Activated naive CD4-positive, alpha-beta T cell treated with anti-CD3 and anti-CD28 coated beads for 36 hours (primary cell): Measurements from ENCODE around the gene DLG2. TPM values are rescaled to one million over a fixed set of nuclear protein-coding genes. Genes with fewer than 3 reads are reported as not detected.
"Not testable (repeated sequence)": the region's sequence is repeated elsewhere in the genome, so short reads cannot be mapped to it uniquely, and the experiment has no call there.

Source experiments
- CTCF ChIA-PET: fragments of 350-600 bp; sonication (Branson Sonifier 250); formaldehyde crosslinking; loops from one replicate; lab custom pipeline; 2021; ENCODE audit warnings: antibody characterized with exemption; lab: Charles Lee
- DNase-seq: peaks from one replicate; pipeline ENCODE4 v3.0.0-alpha.2; 2020
- H3K27ac Mint-ChIP-seq: one replicate; pipeline ENCODE4 v1.8.0; 2021; ENCODE audit warnings: mild to moderate bottlenecking, mixed read lengths
- H3K27me3 Mint-ChIP-seq: one replicate; pipeline ENCODE4 v1.8.0; 2021; ENCODE audit warnings: low read depth, mixed read lengths
- H3K36me3 Mint-ChIP-seq: one replicate; pipeline ENCODE4 v1.8.0; 2021; ENCODE audit warnings: low read depth, mixed read lengths
- H3K4me1 Mint-ChIP-seq: one replicate; pipeline ENCODE4 v1.8.0; 2021; ENCODE audit warnings: low read depth, mixed read lengths
- H3K4me3 Mint-ChIP-seq: one replicate; pipeline ENCODE4 v1.8.0; 2021; ENCODE audit warnings: mild to moderate bottlenecking, moderate library complexity, mixed read lengths
- H3K9me3 Mint-ChIP-seq: one replicate; pipeline ENCODE4 v1.8.0; 2021; ENCODE audit warnings: mixed read lengths
- intact Hi-C: fragments of 100-400 bp; cut with micrococcal nuclease; formaldehyde crosslinking; loops from one replicate; pipeline ENCODE4 v1.15.1; 2023
- total RNA-seq, 2 experiments: library from RNA; stranded (reverse); gene quantifications; one replicate each; pipeline ENCODE4 v1.2.3, GENCODE V29; 2021

DLG2 gene
- total RNA-seq, 2 experiments from 2014 or later: 3.3 to 4.6 TPM

GRCh38 chr11:83434812-83435211 is 2192.3 kb downstream of the DLG2 start:
- H3K9me3 Mint-ChIP-seq, H3K4me1 Mint-ChIP-seq, intact Hi-C loops, H3K36me3 Mint-ChIP-seq, H3K27ac Mint-ChIP-seq, H3K4me3 Mint-ChIP-seq, H3K27me3 Mint-ChIP-seq, DNase-seq, CTCF ChIA-PET: not testable (repeated sequence)

GRCh38 chr11:83427943-83428342 is 2199.2 kb downstream of the DLG2 start:
- H3K4me3 Mint-ChIP-seq: no peak overlapping the region
- H3K9me3 Mint-ChIP-seq: no peaks in the 10 kb centered on the region
- DNase-seq: no peak
- H3K4me1 Mint-ChIP-seq: no peaks in the 10 kb centered on the region
- intact Hi-C loops: no loop called here
- H3K36me3 Mint-ChIP-seq: no peaks in the 10 kb centered on the region
- H3K27me3 Mint-ChIP-seq: no peaks in the 10 kb centered on the region
- CTCF ChIA-PET: no interaction called here
- no peak overlapping the region for H3K27ac Mint-ChIP-seq

- intact Hi-C loops: no loop called here
- Mint-ChIP-seq H3K27ac (no peak overlapping the region), H3K4me1 (no peaks in the 10 kb centered on the region), H3K4me3 (no peak overlapping the region), H3K27me3 (no peaks in the 10 kb centered on the region), H3K36me3 (peaks cover 1% of the 10 kb centered on the region), H3K9me3 (peaks cover 3% of the 10 kb centered on the region)
- DNase-seq: no peak
- CTCF ChIA-PET: no interaction called here
Observed at GRCh38 chr11:83427501-83427900, 2199.6 kb downstream of the DLG2 start.

GRCh38 chr11:83425137-83425466 is 2202.0 kb downstream of the DLG2 start:
- Mint-ChIP-seq H3K36me3 (peaks cover 2% of the 10 kb centered on the region), H3K9me3 (peaks cover 9% of the 10 kb centered on the region), H3K4me1 (no peaks in the 10 kb centered on the region), H3K4me3 (no peak overlapping the region), H3K27me3 (no peaks in the 10 kb centered on the region), H3K27ac (no peak overlapping the region)
- CTCF ChIA-PET: no interaction called here
- intact Hi-C loops: no loop called here
- DNase-seq: no peak

- no peak for DNase-seq
- H3K36me3 Mint-ChIP-seq: peaks cover 2% of the 10 kb centered on the region
- H3K4me3 Mint-ChIP-seq: no peak overlapping the region
- peaks cover 10% of the 10 kb centered on the region for H3K9me3 Mint-ChIP-seq
- intact Hi-C loops: no loop called here
- H3K4me1 Mint-ChIP-seq: no peaks in the 10 kb centered on the region
- no peaks in the 10 kb centered on the region for H3K27me3 Mint-ChIP-seq
- no peak overlapping the region for H3K27ac Mint-ChIP-seq
- CTCF ChIA-PET: interaction anchor here (0.6 kb wide), 1 partner anchor 132 kb away, joined by 4 read pairs; no protein-coding TSS in a partner anchor
Observed at GRCh38 chr11:83424376-83425136, 2202.6 kb downstream of the DLG2 start.

- H3K36me3 Mint-ChIP-seq, H3K27me3 Mint-ChIP-seq, H3K4me3 Mint-ChIP-seq, DNase-seq, H3K27ac Mint-ChIP-seq, H3K4me1 Mint-ChIP-seq, H3K9me3 Mint-ChIP-seq, intact Hi-C loops: not testable (repeated sequence)
- CTCF ChIA-PET: interaction anchor here (0.6 kb wide), 1 partner anchor 325 kb away, joined by 5 read pairs; no protein-coding TSS in a partner anchor
Observed at GRCh38 chr11:83422641-83423040, 2204.5 kb downstream of the DLG2 start.

GRCh38 chr11:83410605-83411565 is 2216.3 kb downstream of the DLG2 start:
- no peaks in the 10 kb centered on the region for H3K4me1 Mint-ChIP-seq
- no peak overlapping the region for H3K27ac Mint-ChIP-seq
- CTCF ChIA-PET: interaction anchor here (1.2 kb wide), 1 partner anchor 405 kb away, joined by 3 read pairs; no protein-coding TSS in a partner anchor
- DNase-seq: no peak
- peaks cover 4% of the 10 kb centered on the region for H3K9me3 Mint-ChIP-seq
- H3K4me3 Mint-ChIP-seq: no peak overlapping the region
- H3K27me3 Mint-ChIP-seq: no peaks in the 10 kb centered on the region
- H3K36me3 Mint-ChIP-seq: no peaks in the 10 kb centered on the region
- intact Hi-C loops: no loop called here

GRCh38 chr11:83409891-83410290 is 2217.3 kb downstream of the DLG2 start:
- H3K36me3 Mint-ChIP-seq: no peaks in the 10 kb centered on the region
- H3K9me3 Mint-ChIP-seq: peaks cover 2% of the 10 kb centered on the region
- CTCF ChIA-PET: interaction anchor here (1.2 kb wide), 1 partner anchor 406 kb away, joined by 3 read pairs; no protein-coding TSS in a partner anchor
- H3K27me3 Mint-ChIP-seq: no peaks in the 10 kb centered on the region
- no peak for DNase-seq
- no peaks in the 10 kb centered on the region for H3K4me1 Mint-ChIP-seq
- H3K27ac Mint-ChIP-seq: no peak overlapping the region
- H3K4me3 Mint-ChIP-seq: no peak overlapping the region
- intact Hi-C loops: no loop called here

- intact Hi-C loops: no loop called here
- Mint-ChIP-seq H3K4me1 (no peaks in the 10 kb centered on the region), H3K36me3 (no peaks in the 10 kb centered on the region), H3K27me3 (no peaks in the 10 kb centered on the region), H3K4me3 (no peak overlapping the region), H3K9me3 (peaks cover 2% of the 10 kb centered on the region), H3K27ac (no peak overlapping the region)
- no peak for DNase-seq
- CTCF ChIA-PET: no interaction called here
Observed at GRCh38 chr11:83409476-83409875, 2217.7 kb downstream of the DLG2 start.

- Mint-ChIP-seq H3K27ac (no peak overlapping the region), H3K4me1 (no peaks in the 10 kb centered on the region), H3K36me3 (no peaks in the 10 kb centered on the region), H3K4me3 (no peak overlapping the region), H3K27me3 (no peaks in the 10 kb centered on the region), H3K9me3 (peaks cover 2% of the 10 kb centered on the region)
- intact Hi-C loops: no loop called here
- DNase-seq: no peak
- CTCF ChIA-PET: no interaction called here
Observed at GRCh38 chr11:83408946-83409345, 2218.2 kb downstream of the DLG2 start.
